Measurements from ENCODE around the gene CYB5R4. TPM values are rescaled to one million over a fixed set of nuclear protein-coding genes. Genes with fewer than 3 reads are reported as not detected.

CYB5R4 gene, protein sequence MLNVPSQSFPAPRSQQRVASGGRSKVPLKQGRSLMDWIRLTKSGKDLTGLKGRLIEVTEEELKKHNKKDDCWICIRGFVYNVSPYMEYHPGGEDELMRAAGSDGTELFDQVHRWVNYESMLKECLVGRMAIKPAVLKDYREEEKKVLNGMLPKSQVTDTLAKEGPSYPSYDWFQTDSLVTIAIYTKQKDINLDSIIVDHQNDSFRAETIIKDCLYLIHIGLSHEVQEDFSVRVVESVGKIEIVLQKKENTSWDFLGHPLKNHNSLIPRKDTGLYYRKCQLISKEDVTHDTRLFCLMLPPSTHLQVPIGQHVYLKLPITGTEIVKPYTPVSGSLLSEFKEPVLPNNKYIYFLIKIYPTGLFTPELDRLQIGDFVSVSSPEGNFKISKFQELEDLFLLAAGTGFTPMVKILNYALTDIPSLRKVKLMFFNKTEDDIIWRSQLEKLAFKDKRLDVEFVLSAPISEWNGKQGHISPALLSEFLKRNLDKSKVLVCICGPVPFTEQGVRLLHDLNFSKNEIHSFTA
- 10 to 100 TPM; 26.9 to 27.0 TPM for total RNA-seq

DNA sequence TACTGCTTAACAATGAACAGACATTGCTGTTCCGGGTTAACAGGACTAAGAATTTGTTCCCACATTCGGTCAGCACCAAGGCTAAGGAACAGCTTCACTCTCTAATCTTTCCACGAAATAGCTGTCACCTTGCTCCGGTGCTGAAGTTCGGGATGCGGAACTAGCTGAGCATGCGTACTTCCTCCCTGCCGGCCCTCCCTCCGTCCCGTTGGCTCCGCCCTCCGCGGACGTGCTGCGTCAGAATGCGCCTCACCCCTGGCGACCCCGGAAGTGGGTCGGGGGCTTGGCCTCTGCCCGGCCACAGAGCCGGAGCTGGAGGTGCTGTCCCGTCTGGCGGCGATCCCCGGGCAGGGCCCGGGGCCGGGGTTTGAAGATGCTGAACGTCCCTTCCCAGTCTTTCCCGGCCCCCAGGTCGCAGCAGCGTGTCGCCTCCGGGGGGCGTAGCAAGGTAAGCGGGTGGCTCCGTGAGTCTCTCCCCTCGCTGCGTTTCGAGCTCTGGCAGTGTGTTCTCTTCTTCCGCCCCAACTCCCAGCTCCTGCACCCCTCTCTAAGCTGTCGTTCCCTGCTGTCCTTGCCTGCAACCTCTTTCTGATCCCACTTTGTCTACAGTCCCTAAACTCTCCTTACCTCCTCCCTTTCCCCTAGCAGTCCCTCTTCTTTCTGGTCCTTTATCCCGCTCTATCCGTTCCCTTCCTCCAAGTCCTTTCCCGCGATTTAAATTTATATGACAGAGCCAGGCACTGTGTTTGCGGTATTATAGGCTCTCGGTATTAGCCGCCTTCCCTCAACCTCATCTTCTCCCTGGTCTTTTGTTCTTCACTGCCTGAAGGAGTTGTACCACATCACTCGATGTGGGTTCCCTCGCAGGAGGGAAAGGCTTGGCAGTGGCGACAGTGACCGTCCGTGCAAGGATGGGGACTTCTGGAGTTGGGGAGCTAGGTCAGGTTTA lies at the start of gene CYB5R4:
Gene CYB5R4, plus strand, starts transcription at position 280 of the 949 bp plus-strand sequence. Its CDS starts 94 bp downstream, at position 374.
- Mint-ChIP-seq H3K4me3 (peak within 1 kb of the TSS; percentile 88), H3K9me3 (no peaks in the 10 kb centered on the region), H3K36me3 (ENCODE audit: low read depth) (peaks cover 4% of the 10 kb centered on the region), H3K27ac (peak within 1 kb of the TSS; percentile 82), H3K4me1 (ENCODE audit: low read depth) (peaks cover 32% of the 10 kb centered on the region), H3K27me3 (peaks cover 11% of the 10 kb centered on the region)
- ATAC-seq (peak; percentile 99), DNase-seq (peak; percentile 95)
- ChIA-PET CTCF (interaction anchor here (0.9 to 2.3 kb wide), 8 partner anchors 10 to 794 kb away, joined by 3 to 12 read pairs (median 3); partner anchors contain the start of genes CEP162 and UBE3D), POLR2A (no interaction called here)
- intact Hi-C loops (cut with micrococcal nuclease) = loop anchor here (10.0 kb wide), 1 partner anchor 905 kb away; the partner anchor contains the start of gene TBX18
- TF ChIP-seq CTCF (IDR thresholded peaks at IDR 0.05) = peak; percentile 43

DNA sequence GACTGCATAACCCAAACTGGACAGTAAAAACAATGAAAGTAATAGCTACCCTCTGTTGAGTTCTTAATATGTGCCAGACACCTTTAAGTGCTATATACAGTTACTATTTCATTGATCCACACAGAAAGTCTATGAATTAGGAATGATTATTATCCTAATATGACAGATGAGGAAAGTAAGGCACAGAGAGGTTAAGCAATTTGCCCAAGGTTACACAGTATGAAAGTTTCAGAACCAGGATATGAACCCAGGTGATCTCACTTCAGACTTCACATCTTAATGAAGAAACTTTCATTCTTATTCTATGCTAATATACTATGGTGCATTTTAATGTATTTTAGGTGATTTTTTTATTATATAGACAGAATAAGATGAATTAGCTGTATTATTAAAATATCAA lies 46.9 kb upstream of the CYB5R4 start:
- CTCF ChIA-PET = no interaction called here
- Mint-ChIP-seq H3K36me3 (ENCODE audit: low read depth) (no peaks in the 10 kb centered on the region), H3K27me3 (no peaks in the 10 kb centered on the region), H3K9me3 (no peaks in the 10 kb centered on the region), H3K4me1 (ENCODE audit: low read depth) (no peaks in the 10 kb centered on the region), H3K4me3 (no peak overlapping the region), H3K27ac (no peak overlapping the region)
- POLR2A ChIA-PET = no interaction called here
- intact Hi-C loops (cut with micrococcal nuclease) = no loop called here
- no peak for TF ChIP-seq CTCF (IDR thresholded peaks at IDR 0.05)
- DNase-seq (no peak), ATAC-seq (no peak)

GRCh38 chr6:83815631-83816272 lies 43.7 kb upstream of the CYB5R4 start:
- no peak for TF ChIP-seq CTCF (IDR thresholded peaks at IDR 0.05)
- no peak for ATAC-seq
- ChIA-PET POLR2A (no interaction called here), CTCF (no interaction called here)
- Mint-ChIP-seq H3K4me3 (no peak overlapping the region), H3K36me3 (ENCODE audit: low read depth) (no peaks in the 10 kb centered on the region), H3K27ac (no peak overlapping the region), H3K9me3 (no peaks in the 10 kb centered on the region), H3K4me1 (ENCODE audit: low read depth) (no peaks in the 10 kb centered on the region), H3K27me3 (peaks cover 2% of the 10 kb centered on the region)
- DNase-seq = no peak
- intact Hi-C loops (cut with micrococcal nuclease) = no loop called here

DNA sequence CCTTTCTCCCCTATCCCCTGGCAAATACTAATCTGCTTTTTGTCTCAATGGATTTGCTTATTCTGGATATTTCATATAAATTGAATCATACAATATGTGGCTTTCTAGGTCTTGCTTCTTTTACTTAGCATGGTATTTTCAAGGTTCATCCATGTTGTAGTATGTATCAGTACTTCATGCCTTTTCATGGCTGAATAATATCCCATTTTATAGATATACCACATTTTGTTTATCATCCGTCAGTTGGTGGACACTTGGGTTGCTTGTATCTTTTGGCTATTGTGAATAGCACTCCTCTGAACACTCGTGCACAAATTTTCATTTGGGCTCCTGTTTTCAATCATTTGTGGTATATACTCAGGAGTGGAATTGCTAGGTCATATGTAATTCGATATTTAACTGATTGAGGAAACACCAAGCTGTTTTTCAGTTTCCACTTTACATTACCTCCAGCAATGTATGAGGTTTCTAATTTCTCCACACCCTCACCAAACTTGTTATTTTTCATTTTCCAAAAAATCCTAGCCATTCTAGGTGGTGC lies 36.8 kb upstream of the CYB5R4 start:
- H3K27ac Mint-ChIP-seq = no peak overlapping the region
- intact Hi-C loops (cut with micrococcal nuclease) = no loop called here
- ChIA-PET CTCF (no interaction called here), POLR2A (no interaction called here)
- no peaks in the 10 kb centered on the region for H3K9me3 Mint-ChIP-seq
- H3K27me3 Mint-ChIP-seq = peaks cover 7% of the 10 kb centered on the region
- H3K36me3 Mint-ChIP-seq (ENCODE audit: low read depth) = no peaks in the 10 kb centered on the region
- TF ChIP-seq CTCF (IDR thresholded peaks at IDR 0.05) = no peak
- DNase-seq = no peak
- no peak for ATAC-seq
- no peak overlapping the region for H3K4me3 Mint-ChIP-seq
- no peaks in the 10 kb centered on the region for H3K4me1 Mint-ChIP-seq (ENCODE audit: low read depth)
